HG02870 (cell line): ENCODE results near the gene MEX3D.

Experiments
- ATAC-seq: cut with Tn5 transposase; IDR thresholded peaks from one replicate; pipeline ENCODE4 v1.9.1; 2021; ENCODE audit warnings: mild to moderate bottlenecking, moderate library complexity; ENCODE audit not compliant: unreplicated experiment

MEX3D gene

DNA sequence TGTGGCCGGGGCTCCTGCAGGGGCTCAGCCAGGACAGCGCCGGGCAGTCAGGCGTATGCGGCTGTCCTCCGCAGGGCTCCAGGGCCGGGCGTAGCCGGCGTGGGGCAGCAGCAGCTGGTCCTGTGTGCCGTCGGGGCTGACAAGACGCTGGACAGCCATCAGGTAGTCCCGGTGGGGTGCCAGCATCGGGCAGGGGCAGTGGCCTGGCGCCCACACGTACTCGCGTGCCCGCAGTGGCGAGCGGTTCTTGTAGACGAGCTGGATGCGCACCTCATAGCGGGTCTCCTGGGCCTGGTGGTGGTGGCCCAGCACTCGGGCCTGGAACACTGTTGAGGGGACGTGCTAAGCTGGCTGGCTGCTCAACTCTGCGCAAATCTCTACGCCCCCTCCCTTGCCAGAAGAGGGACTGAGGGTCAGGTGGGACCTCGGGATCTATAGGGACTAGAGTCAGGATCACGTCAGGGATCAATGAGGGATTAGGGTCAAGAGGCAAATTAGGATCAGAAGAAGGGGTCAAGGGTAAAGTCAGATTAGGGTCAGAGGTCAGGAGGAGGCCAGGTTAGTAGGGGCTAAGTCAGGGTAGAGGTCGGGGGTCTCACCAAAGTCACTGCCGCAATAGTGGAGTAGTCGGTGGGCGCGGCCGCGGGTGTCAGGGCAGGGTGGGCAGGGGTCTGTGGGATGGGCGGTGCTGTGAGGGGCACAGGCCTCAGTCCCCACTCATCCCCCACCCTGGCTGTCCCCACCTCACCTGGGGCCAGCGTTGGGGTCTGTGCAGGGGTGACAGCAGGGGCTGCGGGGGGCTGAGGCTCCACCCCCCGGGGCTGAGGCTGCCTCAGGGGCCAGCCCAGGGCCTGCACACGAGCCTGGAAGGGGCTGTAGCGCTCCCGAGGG is 61.9 kb downstream of the MEX3D start:
- ATAC-seq, result no peak

DNA sequence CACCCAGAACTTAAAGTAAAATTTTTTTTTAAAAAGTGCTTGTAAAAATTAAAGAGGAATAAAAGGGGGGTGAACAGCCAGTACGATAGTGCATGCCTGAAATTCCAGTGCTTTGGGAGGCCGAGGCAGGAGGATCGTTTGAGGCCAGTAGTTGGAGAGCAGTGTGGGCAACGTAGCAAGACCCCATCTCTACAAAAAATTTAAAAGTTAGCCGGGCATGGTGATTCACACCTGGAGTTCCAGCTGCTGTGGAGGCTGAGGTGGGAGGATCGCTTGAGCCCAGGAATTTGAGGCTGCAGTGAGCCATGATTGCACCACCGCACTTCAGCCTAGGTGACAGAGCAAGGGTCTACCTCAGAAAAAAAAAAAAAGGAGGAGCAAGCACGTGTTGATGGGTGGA is 63.1 kb downstream of the MEX3D start:
- ATAC-seq, result no peak
